ENCODE measurements around the gene KIF2A.
"Not testable (repeated sequence)": the region's sequence is repeated elsewhere in the genome, so short reads cannot be mapped to it uniquely, and the experiment has no call there.

GRCh38 chr5:62291829-62292228, 14.2 kb upstream of the KIF2A start:
- TF ChIP-seq EZH2phosphoT487, CTCF (IDR thresholded peaks at IDR 0.05; ENCODE audit: low read length): not testable (repeated sequence)

Data from MM.1S (cell line).